Neural crest cell (in vitro differentiated cells): ENCODE data around the gene SYTL5. TPM values are rescaled to one million over a fixed set of nuclear protein-coding genes. Genes with fewer than 3 reads are reported as not detected.

Experiments used
- DNase-seq: peaks from one replicate; pipeline ENCODE4 v3.0.0; 2021; ENCODE audit warnings: low read depth, mixed read lengths, low spot score
- H3K27ac Mint-ChIP-seq: one replicate; pipeline ENCODE4 v1.8.0; 2021; ENCODE audit warnings: mild to moderate bottlenecking, mixed read lengths; ENCODE audit not compliant: unreplicated experiment
- H3K27me3 Mint-ChIP-seq: 2 replicates; pipeline ENCODE4 v1.8.0; 2021; ENCODE audit warnings: low read depth, mild to moderate bottlenecking, mixed read lengths
- H3K36me3 Mint-ChIP-seq: 2 replicates; pipeline ENCODE4 v1.8.0; 2021; ENCODE audit warnings: low read depth, mild to moderate bottlenecking, mixed read lengths
- H3K4me1 Mint-ChIP-seq: 2 replicates; pipeline ENCODE4 v1.8.0; 2021; ENCODE audit warnings: mixed read lengths
- H3K4me3 Mint-ChIP-seq: one replicate; pipeline ENCODE4 v1.8.0; 2021; ENCODE audit warnings: mild to moderate bottlenecking, mixed read lengths
- H3K9me3 Mint-ChIP-seq: 2 replicates; pipeline ENCODE4 v1.8.0; 2021; ENCODE audit warnings: mixed read lengths
- total RNA-seq: library from RNA; stranded (reverse); gene quantifications from 2 replicates; pipeline ENCODE4 v1.2.1, GENCODE V29; 2021
- TF ChIP-seq, protein P1 (sequence below): fragments of 200-600 bp; sonication (generic); conservative IDR thresholded peaks from 2 replicates; pipeline ENCODE4 v1.5.0; 2021; ENCODE audit warnings: antibody characterized with exemption, mild to moderate bottlenecking

Gene SYTL5
- total RNA-seq, 1 donor from 2014 or later: 0.05 TPM

DNA sequence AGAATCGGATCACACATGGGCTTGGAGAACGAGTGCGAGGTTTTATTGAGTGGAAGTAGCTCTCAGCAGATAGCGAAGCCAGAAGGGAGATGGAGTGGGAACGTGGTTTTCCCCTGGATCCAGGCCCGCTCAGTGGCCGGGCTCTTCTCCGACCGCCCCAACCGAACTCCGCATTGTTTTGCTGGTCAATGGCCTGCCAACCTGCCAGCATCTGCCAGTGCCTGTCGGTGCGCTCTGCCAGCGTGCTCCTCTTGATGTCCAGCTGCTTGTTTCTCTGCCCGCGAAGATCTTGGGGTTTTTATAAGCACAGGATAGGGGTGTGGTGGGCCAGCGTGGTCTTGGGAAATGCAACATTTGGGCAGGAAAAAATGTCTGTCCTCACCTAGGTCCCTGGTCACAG is 5.6 kb upstream of the SYTL5 start:
- peaks cover 6% of the 10 kb centered on the region for H3K36me3 Mint-ChIP-seq
- H3K4me3 Mint-ChIP-seq: no peak overlapping the region
- H3K27ac Mint-ChIP-seq: no peak overlapping the region
- no peaks in the 10 kb centered on the region for H3K27me3 Mint-ChIP-seq
- H3K4me1 Mint-ChIP-seq: no peaks in the 10 kb centered on the region
- no peak for DNase-seq
- H3K9me3 Mint-ChIP-seq: peaks cover 15% of the 10 kb centered on the region
- TF ChIP-seq, protein P1, sequence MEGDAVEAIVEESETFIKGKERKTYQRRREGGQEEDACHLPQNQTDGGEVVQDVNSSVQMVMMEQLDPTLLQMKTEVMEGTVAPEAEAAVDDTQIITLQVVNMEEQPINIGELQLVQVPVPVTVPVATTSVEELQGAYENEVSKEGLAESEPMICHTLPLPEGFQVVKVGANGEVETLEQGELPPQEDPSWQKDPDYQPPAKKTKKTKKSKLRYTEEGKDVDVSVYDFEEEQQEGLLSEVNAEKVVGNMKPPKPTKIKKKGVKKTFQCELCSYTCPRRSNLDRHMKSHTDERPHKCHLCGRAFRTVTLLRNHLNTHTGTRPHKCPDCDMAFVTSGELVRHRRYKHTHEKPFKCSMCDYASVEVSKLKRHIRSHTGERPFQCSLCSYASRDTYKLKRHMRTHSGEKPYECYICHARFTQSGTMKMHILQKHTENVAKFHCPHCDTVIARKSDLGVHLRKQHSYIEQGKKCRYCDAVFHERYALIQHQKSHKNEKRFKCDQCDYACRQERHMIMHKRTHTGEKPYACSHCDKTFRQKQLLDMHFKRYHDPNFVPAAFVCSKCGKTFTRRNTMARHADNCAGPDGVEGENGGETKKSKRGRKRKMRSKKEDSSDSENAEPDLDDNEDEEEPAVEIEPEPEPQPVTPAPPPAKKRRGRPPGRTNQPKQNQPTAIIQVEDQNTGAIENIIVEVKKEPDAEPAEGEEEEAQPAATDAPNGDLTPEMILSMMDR: no peak

DNA sequence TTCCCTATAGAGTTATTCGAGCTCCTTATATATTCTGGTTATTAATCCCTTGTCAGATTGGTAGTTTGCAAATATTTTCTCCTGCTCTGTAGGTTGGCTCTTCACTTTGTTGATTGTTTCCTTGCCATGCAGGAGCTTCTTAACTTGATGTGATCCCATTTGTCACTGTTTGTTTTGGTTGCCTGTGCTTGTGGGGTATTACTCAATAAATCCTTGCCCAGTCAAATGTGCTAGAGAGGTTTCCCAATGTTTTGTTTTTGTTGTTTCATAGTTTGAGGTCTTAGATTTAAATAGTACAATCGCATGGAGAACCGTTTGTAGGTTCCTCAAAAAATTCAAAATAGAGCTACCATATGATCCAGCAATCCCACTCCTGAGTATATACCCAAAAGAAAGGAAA is 2.3 kb upstream of the SYTL5 start:
- no peaks in the 10 kb centered on the region for H3K27me3 Mint-ChIP-seq
- H3K4me3 Mint-ChIP-seq: no peak overlapping the region
- no peak for DNase-seq
- TF ChIP-seq, protein P1: no peak
- H3K9me3 Mint-ChIP-seq: peaks cover 19% of the 10 kb centered on the region
- H3K36me3 Mint-ChIP-seq: peaks cover 6% of the 10 kb centered on the region
- H3K27ac Mint-ChIP-seq: no peak overlapping the region
- no peaks in the 10 kb centered on the region for H3K4me1 Mint-ChIP-seq

DNA sequence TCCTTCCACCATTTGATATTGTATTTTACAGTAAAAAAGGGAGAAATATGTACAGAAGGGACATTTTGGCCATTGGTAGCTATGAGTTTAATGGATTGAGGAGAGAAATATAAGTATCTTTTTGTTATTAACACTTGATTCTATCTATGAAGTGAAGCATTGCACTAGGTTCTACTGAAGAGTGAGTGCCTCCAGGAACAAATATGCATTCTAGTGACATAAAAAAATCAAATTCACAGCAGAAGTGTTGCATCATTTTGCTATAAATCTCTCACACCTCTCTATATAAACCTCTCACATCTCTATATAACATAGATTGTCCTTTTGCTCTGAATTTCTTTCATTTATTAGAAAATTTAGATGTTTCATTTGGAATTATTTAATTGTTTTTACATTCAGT is 425 bp downstream of the SYTL5 start:
- no peaks in the 10 kb centered on the region for H3K27me3 Mint-ChIP-seq
- H3K4me1 Mint-ChIP-seq: no peaks in the 10 kb centered on the region
- H3K4me3 Mint-ChIP-seq: no peak overlapping the region
- H3K9me3 Mint-ChIP-seq: peaks cover 19% of the 10 kb centered on the region
- no peak for DNase-seq
- TF ChIP-seq, protein P1: no peak
- peaks cover 6% of the 10 kb centered on the region for H3K36me3 Mint-ChIP-seq
- H3K27ac Mint-ChIP-seq: no peak overlapping the region

GRCh38 chrX:38008658-38009057 is 2.3 kb downstream of the SYTL5 start:
- DNase-seq: no peak
- no peak overlapping the region for H3K27ac Mint-ChIP-seq
- H3K4me3 Mint-ChIP-seq: no peak overlapping the region
- no peaks in the 10 kb centered on the region for H3K27me3 Mint-ChIP-seq
- H3K36me3 Mint-ChIP-seq: peaks cover 6% of the 10 kb centered on the region
- peaks cover 19% of the 10 kb centered on the region for H3K9me3 Mint-ChIP-seq
- TF ChIP-seq, protein P1: no peak
- no peaks in the 10 kb centered on the region for H3K4me1 Mint-ChIP-seq

DNA sequence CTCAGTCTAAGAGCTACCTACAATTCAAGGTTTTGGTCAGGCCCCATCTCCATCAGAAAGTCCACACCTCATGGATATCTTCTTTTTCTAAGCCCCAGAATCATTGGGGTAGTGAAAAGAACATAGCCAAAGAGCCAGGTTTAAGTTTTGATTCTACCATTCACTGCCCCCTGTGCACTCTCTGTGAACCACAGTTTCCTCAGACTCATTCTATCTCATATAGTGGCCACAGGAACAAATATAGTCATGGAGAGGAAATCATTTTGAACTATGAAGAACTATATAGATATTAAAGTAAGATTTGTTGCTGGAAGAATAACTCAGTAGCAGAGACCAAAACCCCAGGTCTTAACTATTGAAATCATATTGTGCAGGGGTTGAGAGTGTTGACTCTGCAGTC is 3.3 kb downstream of the SYTL5 start:
- no peaks in the 10 kb centered on the region for H3K4me1 Mint-ChIP-seq
- no peak overlapping the region for H3K27ac Mint-ChIP-seq
- peaks cover 12% of the 10 kb centered on the region for H3K9me3 Mint-ChIP-seq
- DNase-seq: no peak
- TF ChIP-seq, protein P1: no peak
- H3K4me3 Mint-ChIP-seq: no peak overlapping the region
- H3K27me3 Mint-ChIP-seq: no peaks in the 10 kb centered on the region
- peaks cover 2% of the 10 kb centered on the region for H3K36me3 Mint-ChIP-seq
